Small intestine (tissue), 7 donors: ENCODE results near the gene UBTFL1. TPM values are rescaled to one million over a fixed set of nuclear protein-coding genes. Genes with fewer than 3 reads are reported as not detected.

Experiments
- DNase-seq, 2 donors: peaks; one replicate each; pipeline versions ENCODE4 v3.0.0 to v3.0.0-alpha.2; 2013
- FAIRE-seq: peaks from 2 replicates; lab custom pipeline; 2012; peaks lifted over from hg19 to GRCh38; lab: Jason Lieb, UNC
- H3K27ac ChIP-seq, 3 donors: one replicate each; pipeline ENCODE4 v1.5.1; 2013; ENCODE audit warnings: low read length in 2 of 3, mild to moderate bottlenecking in 2 of 3, control low read depth in 1 of 3, inconsistent platforms in 1 of 3, low read depth in 1 of 3, moderate library complexity in 1 of 3
- H3K27me3 ChIP-seq, 3 donors: one replicate each; pipeline ENCODE4 v1.6.1; 2013; ENCODE audit warnings: low read length in 3 of 3, inconsistent platforms in 1 of 3; ENCODE audit not compliant: control insufficient read depth in 3 of 3, insufficient read depth in 3 of 3
- H3K36me3 ChIP-seq, 3 donors: one replicate each; pipeline ENCODE4 v1.6.1; 2013; ENCODE audit warnings: low read length in 3 of 3, inconsistent platforms in 1 of 3, low read depth in 1 of 3, mild to moderate bottlenecking in 1 of 3, moderate library complexity in 1 of 3; ENCODE audit not compliant: control insufficient read depth in 3 of 3, insufficient read depth in 2 of 3
- H3K4me1 ChIP-seq, 3 donors: one replicate each; pipeline ENCODE4 v1.6.1; 2013; ENCODE audit warnings: low read length in 2 of 3, inconsistent platforms in 1 of 3, low read depth in 1 of 3, mild to moderate bottlenecking in 1 of 3, moderate library complexity in 1 of 3; ENCODE audit not compliant: control insufficient read depth in 3 of 3, insufficient read depth in 2 of 3
- H3K4me3 ChIP-seq, 3 donors: one replicate each; pipeline ENCODE4 v1.5.1; 2013; ENCODE audit warnings: low read length in 3 of 3, control low read depth in 1 of 3, inconsistent platforms in 1 of 3, low read depth in 1 of 3, mild to moderate bottlenecking in 1 of 3, moderate library complexity in 1 of 3
- H3K9me3 ChIP-seq, 2 donors: one replicate each; pipeline ENCODE4 v1.6.1; 2013; ENCODE audit warnings: low read depth in 1 of 2, low read length in 1 of 2; ENCODE audit not compliant: control insufficient read depth in 2 of 2, insufficient read depth in 1 of 2
- WGBS, 3 donors: extraction: QIAGEN DNeasy Blood & Tissue Kit; methylation state at CpG; one replicate each; pipeline ENCODE4 v1.1.7; 2013; 5-methylcytosine and 5-hydroxymethylcytosine counted together
- polyA plus RNA-seq, 4 donors: library from polyadenylated mRNA; stranded (reverse) in 3 of 4; unstranded in 1 of 4; fragments of 200-250 nt in 3 of 4; fragments of 120-200 nt in 1 of 4; gene quantifications; one replicate each; pipeline versions ENCODE4 v1.2.1 to v1.2.3, GENCODE V29; 2013
- donor health status: healthy with polysubstance abuse.
- donor health status: control.
- donor health status: control.
- donor health status: Bipolar disorder and iron deficiency.
- donor health status: healthy.

The UBTFL1 gene
- polyA plus RNA-seq, 4 donors, result not detected

GRCh38 chr11:90113541-90113940 lies 27.8 kb downstream of the UBTFL1 start:
- Histone ChIP-seq H3K36me3 (no peaks in the 10 kb centered on the region), H3K27ac (no peak overlapping the region), H3K9me3 (no peaks in the 10 kb centered on the region), H3K4me3 (no peak overlapping the region), H3K27me3 (no peaks in the 10 kb centered on the region), H3K4me1 (no peaks in the 10 kb centered on the region)
- no peak for DNase-seq
- FAIRE-seq, result peak; percentile 88
- WGBS, 3 donors, result 0 to 9% (median 2%) methylated on average over 2 of the region's 2 CpGs

DNA sequence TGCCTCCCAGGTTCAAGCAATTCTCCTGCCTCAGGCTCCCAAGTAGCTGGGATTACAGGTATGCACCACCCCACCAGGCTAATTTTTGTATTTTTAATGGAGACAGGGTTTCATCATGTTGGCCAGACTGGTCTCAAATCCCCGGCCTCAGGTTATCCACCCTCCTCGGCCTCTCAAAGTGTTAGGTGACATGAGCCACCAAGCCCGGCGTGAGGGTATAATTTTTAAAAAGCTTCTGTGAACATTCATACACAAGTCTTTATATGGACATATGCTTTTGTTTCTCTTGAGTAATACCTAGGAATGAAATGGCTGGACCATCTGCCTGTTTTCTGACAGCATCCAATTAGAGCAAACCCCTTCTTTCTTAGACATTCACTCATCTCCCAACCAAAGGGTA lies 34.4 kb downstream of the UBTFL1 start:
- Histone ChIP-seq H3K27me3 (no peaks in the 10 kb centered on the region), H3K9me3 (no peaks in the 10 kb centered on the region), H3K36me3 (no peaks in the 10 kb centered on the region), H3K27ac (no peak overlapping the region), H3K4me3 (no peak overlapping the region), H3K4me1 (no peaks in the 10 kb centered on the region)
- DNase-seq (no peak), FAIRE-seq (no peak)
- 88 to 96% (median 93%) methylated on average over 4 of the region's 4 CpGs for WGBS, 3 donors

- WGBS, 3 donors, result 18 to 53% (median 22%) methylated on average over 1 of the region's 1 CpG
- no peak for FAIRE-seq
Observed at GRCh38 chr11:90124371-90124770, 38.6 kb downstream of the UBTFL1 start.

DNA sequence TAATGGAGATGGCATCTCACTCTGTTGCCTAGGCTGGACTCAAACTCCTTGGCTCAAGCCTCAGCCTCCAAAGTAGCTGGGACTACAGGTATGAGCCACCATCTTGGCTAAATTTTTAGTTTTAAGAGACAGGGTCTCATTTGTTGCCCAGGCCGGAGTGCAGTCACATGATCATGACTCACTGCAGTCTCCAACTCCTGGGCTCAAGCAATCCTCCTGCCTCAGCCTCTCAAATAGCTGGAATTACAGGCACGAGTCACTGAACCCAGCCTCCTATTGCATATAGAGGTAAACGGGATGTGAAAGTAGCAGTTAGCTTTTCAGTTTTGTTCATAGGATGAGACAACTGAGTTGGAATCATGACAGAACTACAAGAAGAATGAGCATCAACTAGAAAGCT lies 39.2 kb downstream of the UBTFL1 start:
- FAIRE-seq, result no peak
- Histone ChIP-seq H3K4me1 (no peaks in the 10 kb centered on the region), H3K9me3 (no peaks in the 10 kb centered on the region), H3K36me3 (no peaks in the 10 kb centered on the region), H3K27me3 (no peaks in the 10 kb centered on the region), H3K27ac (no peak overlapping the region), H3K4me3 (no peak overlapping the region)
- no peak for DNase-seq
- WGBS, 3 donors, result 70 to 88% (median 86%) methylated on average over 3 of the region's 3 CpGs

More at GRCh38 chr11:90124371-90124770, 38.6 kb downstream of the UBTFL1 start:
- no peaks in the 10 kb centered on the region for H3K4me1 ChIP-seq
- H3K36me3 ChIP-seq, result no peaks in the 10 kb centered on the region
- H3K4me3 ChIP-seq, result no peak overlapping the region
- H3K27ac ChIP-seq, result no peak overlapping the region
- H3K27me3 ChIP-seq, result no peaks in the 10 kb centered on the region
- no peaks in the 10 kb centered on the region for H3K9me3 ChIP-seq
- DNase-seq, result no peak

DNA sequence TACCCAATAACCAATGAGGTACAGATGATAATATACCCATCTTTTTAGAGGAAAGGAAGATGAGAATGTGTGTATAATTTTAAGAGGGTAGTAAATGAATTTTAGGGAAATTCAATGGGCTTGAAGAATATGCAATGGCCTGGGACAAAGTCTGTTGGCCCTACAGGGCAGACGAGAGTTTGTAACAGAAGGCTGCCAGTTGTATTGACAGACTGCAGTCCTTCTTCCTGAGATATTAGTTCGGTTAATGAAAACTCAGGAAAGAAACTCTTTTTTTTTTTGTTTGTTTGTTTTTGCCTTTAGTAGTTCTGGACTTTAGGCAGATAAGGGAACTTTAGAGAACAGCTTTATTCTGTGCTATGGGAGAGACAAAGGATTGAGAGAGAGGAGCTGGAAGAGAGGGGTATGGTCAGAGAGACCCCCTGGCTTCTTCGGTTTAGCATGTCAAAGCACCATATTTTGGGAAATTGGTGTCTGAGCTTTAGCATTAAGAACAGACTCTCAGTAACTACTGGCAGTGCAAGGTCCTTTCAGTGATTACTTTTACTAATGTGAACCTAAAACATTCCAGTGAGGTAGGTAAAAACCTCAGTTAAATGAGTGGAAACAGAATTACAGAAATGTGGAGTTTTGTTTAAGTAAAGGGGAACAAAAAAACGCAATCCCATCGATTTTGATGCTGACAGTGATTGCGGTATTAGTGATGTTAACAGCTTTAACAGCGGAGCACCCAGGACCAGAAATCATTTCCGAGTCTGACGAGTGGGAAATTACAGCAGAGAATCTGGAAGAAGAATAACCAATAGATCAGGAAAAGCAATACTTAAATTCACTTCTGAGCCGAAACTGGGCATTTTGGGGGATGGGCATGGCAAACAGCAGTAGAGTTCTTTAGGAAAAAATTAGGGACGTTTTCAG lies 48.1 kb downstream of the UBTFL1 start:
- Histone ChIP-seq H3K4me3 (peak overlapping the region in 2 of 3 donors; percentile 14 to 46), H3K27ac (peak overlapping the region in 1 of 3 donors; percentile 8), H3K9me3 (no peaks in the 10 kb centered on the region), H3K36me3 (no peaks in the 10 kb centered on the region), H3K4me1 (peaks cover 0 to 8% (median 5%) of the 10 kb centered on the region in 3 donors), H3K27me3 (no peaks in the 10 kb centered on the region)
- no peak for FAIRE-seq
- DNase-seq, result peak in 1 of 2 donors; percentile 2
- WGBS, 3 donors, result 21 to 28% (median 25%) methylated on average over 11 of the region's 11 CpGs

GRCh38 chr11:90134478-90135003 lies 48.8 kb downstream of the UBTFL1 start, which contains the start of gene NAALAD2:
NAALAD2 (plus strand) TSS chr11:90134663; CDS start chr11:90134759, 96 bp downstream.
- peak within 1 kb of the TSS in 2 of 3 donors; percentile 14 to 46 for H3K4me3 ChIP-seq
- peak in 1 of 2 donors; percentile 66 for DNase-seq

GRCh38 chr11:90135016-90135415 lies 49.3 kb downstream of the UBTFL1 start:
- FAIRE-seq, result no peak
- H3K36me3 ChIP-seq, result no peaks in the 10 kb centered on the region
- DNase-seq, result no peak
- H3K4me1 ChIP-seq, result peaks cover 0 to 8% (median 5%) of the 10 kb centered on the region in 3 donors
- no peaks in the 10 kb centered on the region for H3K9me3 ChIP-seq
- WGBS, 3 donors, result 4 to 6% (median 4%) methylated on average over 5 of the region's 5 CpGs
- no peak overlapping the region for H3K27ac ChIP-seq
- H3K27me3 ChIP-seq, result no peaks in the 10 kb centered on the region
- H3K4me3 ChIP-seq, result peak overlapping the region in 1 of 3 donors; percentile 46

More at GRCh38 chr11:90134478-90135003, 48.8 kb downstream of the UBTFL1 start, which contains the start of gene NAALAD2:
- H3K4me1 ChIP-seq, result peaks cover 0 to 8% (median 5%) of the 10 kb centered on the region in 3 donors
- H3K36me3 ChIP-seq, result no peaks in the 10 kb centered on the region
- H3K27ac ChIP-seq, result peak within 1 kb of the TSS in 1 of 3 donors; percentile 8
- no peak for FAIRE-seq
- H3K27me3 ChIP-seq, result no peaks in the 10 kb centered on the region
- H3K9me3 ChIP-seq, result no peaks in the 10 kb centered on the region
- WGBS, 3 donors, result 1 to 5% (median 3%) methylated on average over 25 of the region's 25 CpGs
